GM12878 (cell line): Measurements from ENCODE around the gene OR10A3. TPM values are rescaled to one million over a fixed set of nuclear protein-coding genes. Genes with fewer than 3 reads are reported as not detected.

Experiments
- ATAC-seq: fragments of 200-7000 bp; cut with Tn5 transposase; 3 replicates; pipeline ENCODE4 v1.9.1; 2020; ENCODE audit warnings: mild to moderate bottlenecking, moderate library complexity
- BruUV-seq: library from RNA; stranded (reverse); fragments of 400-500 nt; replicated peaks from 2 replicates; lab custom pipeline; 2021; lab: Mats Ljungman, UMichigan
- CTCF ChIA-PET: fragments of 300-600 bp; sonication (Branson Sonifier 250); formaldehyde crosslinking; extraction: SDS; loops from one replicate; lab custom pipeline; 2021; ENCODE audit warnings: inconsistent platforms; lab: Yijun Ruan, JAX
- POLR2A ChIA-PET: fragments of 350-600 bp; formaldehyde crosslinking; extraction: SDS; loops from one replicate; lab custom pipeline; 2021; ENCODE audit warnings: inconsistent platforms; lab: Charles Lee
- RAD21 ChIA-PET: fragments of 300-600 bp; sonication (Branson Sonifier 250); formaldehyde crosslinking; loops from one replicate; lab custom pipeline; 2023; ENCODE audit warnings: antibody characterized with exemption; ENCODE audit not compliant: unreplicated experiment; lab: Charles Lee
- SMC1A ChIA-PET: fragments of 300-600 bp; sonication (Branson Sonifier 250); formaldehyde crosslinking; loops from one replicate; lab custom pipeline; 2023; ENCODE audit not compliant: unreplicated experiment, uncharacterized antibody; lab: Charles Lee
- DNase-seq: peaks from one replicate; pipeline ENCODE4 v3.0.0-alpha.2; 2011; ENCODE audit warnings: low read depth, low spot score
- FAIRE-seq: peaks from 3 replicates; lab custom pipeline; 2011; peaks lifted over from hg19 to GRCh38; lab: Jason Lieb, UNC
- H2AFZ ChIP-seq: 2 replicates; pipeline ENCODE4 v1.6.0; 2011; ENCODE audit warnings: low read depth, low read length, control low read depth; ENCODE audit not compliant: control insufficient read depth
- H3K27ac ChIP-seq: 2 replicates; pipeline ENCODE4 v1.5.1; 2011; ENCODE audit warnings: control low read depth; ENCODE audit not compliant: control insufficient read depth, insufficient read depth
- H3K27me3 ChIP-seq, 2 experiments: replicated peaks in 1 of 2; 2 replicates each; pipeline versions ENCODE4 v1.6.0 to v1.6.1; 2011; ENCODE audit warnings: low read length in 1 of 2; ENCODE audit not compliant: control insufficient read depth in 2 of 2, insufficient read depth in 2 of 2
- H3K36me3 ChIP-seq, 2 experiments: 2 replicates each; pipeline ENCODE4 v1.5.1; 2011; ENCODE audit warnings: low read length in 1 of 2; ENCODE audit not compliant: control insufficient read depth in 2 of 2, insufficient read depth in 2 of 2
- H3K4me1 ChIP-seq: 2 replicates; pipeline ENCODE4 v1.6.1; 2011; ENCODE audit warnings: mild to moderate bottlenecking, low read length, moderate library complexity, mixed read lengths; ENCODE audit not compliant: control insufficient read depth, insufficient read depth
- H3K4me2 ChIP-seq: 2 replicates; pipeline ENCODE4 v1.6.0; 2011; ENCODE audit warnings: control low read depth; ENCODE audit not compliant: control insufficient read depth, insufficient read depth
- H3K4me3 ChIP-seq: fragments of 200-600 bp; sonication (generic); 2 replicates; pipeline ENCODE4 v1.5.1; 2016
- H3K79me2 ChIP-seq: 2 replicates; pipeline ENCODE4 v1.6.0; 2011; ENCODE audit warnings: low read length; ENCODE audit not compliant: control insufficient read depth, insufficient read depth
- H3K9ac ChIP-seq: 2 replicates; pipeline ENCODE4 v1.8.0; 2011; ENCODE audit warnings: low read length, control low read depth, mixed read lengths; ENCODE audit not compliant: control insufficient read depth, insufficient read depth
- H3K9me3 ChIP-seq: replicated peaks from 3 replicates; pipeline ENCODE4 v1.5.1; 2011; ENCODE audit warnings: mild to moderate bottlenecking, low read length; ENCODE audit not compliant: control insufficient read depth, insufficient read depth
- H4K20me1 ChIP-seq: 2 replicates; pipeline ENCODE4 v1.6.0; 2011; ENCODE audit not compliant: control insufficient read depth, insufficient read depth
- BACH1 ChIP-seq: fragments of 450-650 bp; IDR thresholded peaks from 2 replicates; pipeline ENCODE4 v1.6.1; 2017; ENCODE audit warnings: mild to moderate bottlenecking, borderline replicate concordance
- CBX3 ChIP-seq: fragments of 200-600 bp; sonication (generic); IDR thresholded peaks from 2 replicates; pipeline ENCODE4 v1.6.1; 2016; ENCODE audit warnings: low read depth, borderline replicate concordance
- HDGF ChIP-seq: fragments of 450-650 bp; IDR thresholded peaks from 2 replicates; pipeline ENCODE4 v1.6.1; 2016; ENCODE audit warnings: antibody characterized with exemption
- LARP7 ChIP-seq: fragments of 450-650 bp; IDR thresholded peaks from 2 replicates; pipeline ENCODE4 v1.6.1; 2017; ENCODE audit warnings: mild to moderate bottlenecking
- MAX ChIP-seq: IDR thresholded peaks from 2 replicates; pipeline ENCODE4 v1.6.1; 2012; ENCODE audit warnings: low read depth, low read length, improper control_type of control experiment
- MEF2A ChIP-seq: IDR thresholded peaks from 2 replicates; pipeline ENCODE4 v1.6.1; 2011; ENCODE audit warnings: low read depth, mild to moderate bottlenecking, low read length, moderate library complexity; ENCODE audit not compliant: insufficient read depth
- MEF2B ChIP-seq: fragments of 450-650 bp; IDR thresholded peaks from 2 replicates; pipeline ENCODE4 v1.6.1; 2018; ENCODE audit warnings: mild to moderate bottlenecking, moderate library complexity; ENCODE audit not compliant: partially characterized antibody, poor library complexity, severe bottlenecking
- POU2F2 ChIP-seq: IDR thresholded peaks from 3 replicates; pipeline ENCODE4 v1.6.1; 2011; ENCODE audit warnings: low read depth, mild to moderate bottlenecking, low read length, borderline replicate concordance
- SMAD5 ChIP-seq: IDR thresholded peaks from 2 replicates; pipeline ENCODE4 v1.6.1; 2016; ENCODE audit warnings: antibody characterized with exemption, low read depth
- SMARCA5 ChIP-seq: fragments of 450-650 bp; IDR thresholded peaks from 2 replicates; pipeline ENCODE4 v1.6.1; 2017; ENCODE audit warnings: mild to moderate bottlenecking
- USF1 ChIP-seq: IDR thresholded peaks from 2 replicates; pipeline ENCODE4 v1.6.1; 2011; ENCODE audit warnings: borderline replicate concordance, low read depth, mild to moderate bottlenecking, moderate library complexity, mixed read lengths, low read length; ENCODE audit not compliant: insufficient read depth; ENCODE audit errors: extremely low read length
- WGBS: methylation state at CpG from one replicate; pipeline ENCODE4 v1.1.6; 2016; ENCODE audit warnings: low lambda C conversion rate; ENCODE audit not compliant: insufficient replicate concordance, insufficient coverage; ENCODE audit errors: missing lambda C conversion rate; 5-methylcytosine and 5-hydroxymethylcytosine counted together
- in situ Hi-C: fragments of 300-500 bp; cut with MboI; formaldehyde crosslinking; loops from 9 replicates; pipeline ENCODE4 v1.14.3; 2018; ENCODE audit warnings: mixed read lengths
- intact Hi-C: fragments of 100-400 bp; cut with micrococcal nuclease; formaldehyde crosslinking; loops from one replicate; pipeline ENCODE4 v1.14.2; 2022; ENCODE audit not compliant: unreplicated experiment
- polyA plus RNA-seq, 11 experiments: library from polyadenylated mRNA; depleted of rRNA in 4 of 11; unstranded in 6 of 11; stranded (reverse) in 5 of 11; fragments of >200 nt; fragmentation: Nextera tagmentation in 4 of 11; fragmentation: Illumina TruSeq in 1 of 11; extraction: Ambion mirVana in 4 of 11; extraction: Trizol in 1 of 11; gene quantifications; 1 replicate in 1 of 11; 2 replicates in 10 of 11; pipeline versions ENCODE4 v1.2.1 to v1.2.3, GENCODE V29; 2011 to 2016; ENCODE audit warnings: inconsistent platforms in 2 of 11, missing spikeins in 2 of 11, low read depth in 1 of 11
- total RNA-seq, 4 experiments: library from RNA; depleted of rRNA in 3 of 4; stranded (reverse); fragments of >200 nt in 3 of 4; fragmentation: Illumina TruSeq in 1 of 4; extraction: Trizol in 1 of 4; gene quantifications; 2 replicates each; pipeline versions ENCODE4 v1.2.1 to v1.2.3, GENCODE V29; 2013 to 2021

Gene OR10A3
- total and polyA plus RNA-seq, 10 of the 15 experiments (the other 5 are each of a cell fraction or from before 2014, with no cell fraction given) = 0.04 TPM; not detected in 9

DNA sequence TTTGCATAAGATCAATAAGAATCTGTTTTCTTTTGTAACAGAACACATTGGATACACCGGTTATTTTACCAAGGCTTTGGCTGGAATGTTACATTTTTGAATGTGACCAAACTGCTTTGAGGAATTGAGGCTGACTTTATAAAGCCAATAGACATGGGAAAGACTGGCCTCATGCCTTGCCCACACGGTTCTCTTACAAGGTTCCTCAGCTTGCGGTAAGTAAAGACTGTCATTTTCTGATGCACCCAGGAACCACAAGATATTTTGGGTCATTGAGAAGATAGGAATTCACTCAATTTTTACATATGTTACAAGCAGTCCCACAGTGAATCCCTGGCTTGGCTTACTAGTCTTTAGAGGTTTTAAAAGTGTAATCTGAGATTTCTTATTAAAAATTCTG lies 34.4 kb downstream of the OR10A3 start:
- DNase-seq (no peak), ATAC-seq (no peak), FAIRE-seq (no peak)
- RAD21 ChIA-PET = no interaction called here
- no peak overlapping the region for H2AFZ ChIP-seq
- H3K9ac ChIP-seq = no peak overlapping the region
- peaks cover 0 to 2% of the 10 kb centered on the region in 2 experiments; a peak in 2 of 4 replicates for H3K27me3 ChIP-seq
- no TSS peak for BruUV-seq
- intact Hi-C loops (no loop called here), in situ Hi-C loops (no loop called here)
- 13% methylated on average over 3 of the region's 3 CpGs for WGBS
- SMC1A ChIA-PET = interaction anchor here (2.0 kb wide), 1 partner anchor 80 kb away, joined by 6 read pairs; the partner anchor contains the start of gene EIF3F
- H3K4me2 ChIP-seq = no peak overlapping the region
- CTCF ChIA-PET = interaction anchor here (1.5 kb wide), 1 partner anchor 80 kb away, joined by 5 read pairs; the partner anchor contains the start of gene EIF3F
- no peaks in the 10 kb centered on the region for H3K4me1 ChIP-seq
- H3K4me3 ChIP-seq = no peak overlapping the region
- no peaks in the 10 kb centered on the region for H4K20me1 ChIP-seq
- POLR2A ChIA-PET = no interaction called here
- H3K9me3 ChIP-seq = no peaks in the 10 kb centered on the region
- H3K27ac ChIP-seq = no peak overlapping the region
- TF ChIP-seq HDGF (no peak), POU2F2 (no peak), SMARCA5 (no peak), USF1 (no peak), BACH1 (no peak), SMAD5 (no peak), MEF2B (no peak), MEF2A (no peak), LARP7 (no peak), MAX (no peak), CBX3 (no peak)
- no peaks in the 10 kb centered on the region for H3K36me3 ChIP-seq
- no peaks in the 10 kb centered on the region for H3K79me2 ChIP-seq
